Spinal cord (tissue), 10 donors: Measurements from ENCODE around the gene LMOD2. TPM values are rescaled to one million over a fixed set of nuclear protein-coding genes. Genes with fewer than 3 reads are reported as not detected.

Experiments used
- DNase-seq, 6 donors: peaks; one replicate each; pipeline versions ENCODE4 v3.0.0 to v3.0.0-alpha.2; 2013 to 2015; ENCODE audit warnings: low spot score in 6 of 6, low read depth in 4 of 6
- H3K27ac ChIP-seq: one replicate; pipeline ENCODE4 v1.5.1; 2013; ENCODE audit warnings: low read depth, low read length, control low read depth
- H3K27me3 ChIP-seq: one replicate; pipeline ENCODE4 v1.6.1; 2013; ENCODE audit warnings: low read length; ENCODE audit not compliant: control insufficient read depth, insufficient read depth
- H3K36me3 ChIP-seq: one replicate; pipeline ENCODE4 v1.6.1; 2013; ENCODE audit warnings: low read length; ENCODE audit not compliant: control insufficient read depth, insufficient read depth
- H3K4me1 ChIP-seq: one replicate; pipeline ENCODE4 v1.6.1; 2013; ENCODE audit warnings: low read length; ENCODE audit not compliant: control insufficient read depth, insufficient read depth
- H3K4me3 ChIP-seq: one replicate; pipeline ENCODE4 v1.5.1; 2013; ENCODE audit warnings: low read depth, low read length, control low read depth
- H3K9me3 ChIP-seq: one replicate; pipeline ENCODE4 v1.6.1; 2013; ENCODE audit warnings: low read length; ENCODE audit not compliant: control insufficient read depth, insufficient read depth
- WGBS: methylation state at CpG from one replicate; pipeline ENCODE4 v1.1.5; 2013; ENCODE audit warnings: missing lambda C conversion rate; ENCODE audit not compliant: insufficient coverage; 5-methylcytosine and 5-hydroxymethylcytosine counted together
- polyA plus RNA-seq, 2 donors: library from polyadenylated mRNA; unstranded; fragments of 120-200 nt; gene quantifications; one replicate each; pipeline ENCODE4 v1.2.1, GENCODE V29; 2013; ENCODE audit not compliant: insufficient read length in 2 of 2
- total RNA-seq, 2 donors: library from RNA; depleted of rRNA in 1 of 2; stranded (reverse); fragments of 120-200 nt in 1 of 2; fragments of >200 nt in 1 of 2; gene quantifications; one replicate each; pipeline versions ENCODE4 v1.2.3 to v1.2.4, GENCODE V29; 2013 to 2014
- donor health status: healthy.

The LMOD2 gene
- total and polyA plus RNA-seq, 4 donors = 0.14 TPM; not detected in 3

DNA sequence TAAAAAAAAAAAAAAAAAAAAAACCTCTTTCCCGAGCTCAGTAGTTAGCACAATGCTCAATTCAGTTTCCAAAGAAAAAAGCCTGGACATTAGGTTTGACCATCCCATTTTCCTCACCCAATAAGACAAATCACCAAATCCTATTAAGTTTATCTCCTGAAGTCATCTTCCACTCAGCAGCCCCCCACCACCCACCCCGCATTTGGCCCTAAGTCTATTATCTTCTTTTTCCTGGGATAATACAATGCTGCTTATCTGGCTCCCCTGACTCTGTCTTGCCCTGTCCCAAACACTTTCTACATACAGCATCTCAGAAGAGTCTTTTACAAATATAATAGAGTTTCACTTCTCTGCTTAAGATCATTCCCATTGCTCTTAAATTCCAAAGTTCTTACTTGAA is 17.8 kb upstream of the LMOD2 start:
- Histone ChIP-seq H3K27me3 (no peaks in the 10 kb centered on the region), H3K4me3 (no peak overlapping the region), H3K36me3 (no peaks in the 10 kb centered on the region), H3K9me3 (no peaks in the 10 kb centered on the region), H3K4me1 (no peaks in the 10 kb centered on the region), H3K27ac (no peak overlapping the region)
- 88% methylated on average over 1 of the region's 2 CpGs for WGBS
- DNase-seq = no peak

DNA sequence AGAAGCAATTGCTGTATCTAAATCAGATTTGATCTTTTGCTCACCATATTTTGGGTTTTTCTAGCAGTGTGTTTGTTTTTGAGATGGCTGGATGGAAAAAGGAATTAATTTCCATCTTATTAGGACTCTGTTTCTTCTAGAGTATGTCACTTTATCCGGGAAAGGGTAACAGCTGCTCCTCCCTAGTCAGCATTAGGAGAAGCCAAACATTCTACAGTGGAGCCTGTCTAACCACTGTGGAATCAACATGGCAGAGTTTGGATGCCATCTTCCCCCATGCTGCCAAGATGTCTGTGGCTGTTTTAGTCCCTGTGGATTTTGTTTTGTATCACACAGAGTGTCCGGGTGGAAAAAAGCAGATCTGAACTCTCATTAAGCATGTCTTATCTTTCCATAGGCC is 16.0 kb upstream of the LMOD2 start:
- Histone ChIP-seq H3K4me3 (no peak overlapping the region), H3K36me3 (no peaks in the 10 kb centered on the region), H3K9me3 (no peaks in the 10 kb centered on the region), H3K4me1 (no peaks in the 10 kb centered on the region), H3K27ac (no peak overlapping the region), H3K27me3 (no peaks in the 10 kb centered on the region)
- WGBS = no CpG with 5 or more reads among the region's 2 CpGs
- DNase-seq = peak in 1 of 6 donors; percentile 58

DNA sequence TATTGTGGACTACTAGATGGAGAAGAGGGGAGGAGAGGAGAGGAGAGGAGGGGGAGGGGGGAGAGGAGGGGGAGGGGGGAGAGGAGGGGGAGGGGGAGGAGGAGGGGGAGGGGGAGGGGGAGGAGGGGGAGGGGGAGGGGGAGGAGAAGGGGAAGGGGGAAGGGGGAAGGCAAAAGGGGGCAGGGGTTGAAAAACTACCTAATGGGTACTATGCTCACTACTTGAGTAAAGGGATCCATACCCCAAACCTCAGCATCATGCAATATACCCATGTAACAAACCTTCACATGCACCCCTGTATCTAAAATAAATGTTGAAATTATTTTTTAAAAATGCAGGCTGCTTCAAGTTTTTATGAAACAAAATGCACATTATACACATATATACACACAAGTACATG is 15.1 kb upstream of the LMOD2 start:
- H3K4me1 ChIP-seq = no peaks in the 10 kb centered on the region
- no peak for DNase-seq
- no peak overlapping the region for H3K27ac ChIP-seq
- no peaks in the 10 kb centered on the region for H3K27me3 ChIP-seq
- H3K4me3 ChIP-seq = no peak overlapping the region
- H3K9me3 ChIP-seq = no peaks in the 10 kb centered on the region
- no peaks in the 10 kb centered on the region for H3K36me3 ChIP-seq

DNA sequence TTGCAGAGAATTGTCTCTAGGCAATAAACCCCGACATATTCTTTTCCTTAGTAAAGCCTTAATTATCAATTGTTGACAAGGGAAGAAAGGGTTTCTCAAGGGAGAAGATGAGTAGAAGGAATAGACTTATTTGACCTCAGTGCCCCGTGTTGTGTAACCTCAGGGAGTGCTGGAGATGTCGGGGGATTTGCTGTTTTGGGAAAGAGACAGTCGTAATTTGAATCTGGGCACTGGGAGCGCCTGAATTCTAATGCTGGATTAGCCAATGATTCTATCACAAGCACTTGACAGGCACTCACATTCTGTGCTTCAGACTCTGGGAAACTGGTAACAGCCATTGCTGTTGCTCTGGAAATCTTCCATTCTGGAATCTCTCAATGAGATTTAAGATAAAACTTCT is 13.8 kb upstream of the LMOD2 start:
- no peak for DNase-seq
- no peak overlapping the region for H3K27ac ChIP-seq
- H3K27me3 ChIP-seq = no peaks in the 10 kb centered on the region
- no peak overlapping the region for H3K4me3 ChIP-seq
- H3K4me1 ChIP-seq = no peaks in the 10 kb centered on the region
- 85% methylated on average over 4 of the region's 5 CpGs for WGBS
- H3K9me3 ChIP-seq = no peaks in the 10 kb centered on the region
- H3K36me3 ChIP-seq = no peaks in the 10 kb centered on the region

DNA sequence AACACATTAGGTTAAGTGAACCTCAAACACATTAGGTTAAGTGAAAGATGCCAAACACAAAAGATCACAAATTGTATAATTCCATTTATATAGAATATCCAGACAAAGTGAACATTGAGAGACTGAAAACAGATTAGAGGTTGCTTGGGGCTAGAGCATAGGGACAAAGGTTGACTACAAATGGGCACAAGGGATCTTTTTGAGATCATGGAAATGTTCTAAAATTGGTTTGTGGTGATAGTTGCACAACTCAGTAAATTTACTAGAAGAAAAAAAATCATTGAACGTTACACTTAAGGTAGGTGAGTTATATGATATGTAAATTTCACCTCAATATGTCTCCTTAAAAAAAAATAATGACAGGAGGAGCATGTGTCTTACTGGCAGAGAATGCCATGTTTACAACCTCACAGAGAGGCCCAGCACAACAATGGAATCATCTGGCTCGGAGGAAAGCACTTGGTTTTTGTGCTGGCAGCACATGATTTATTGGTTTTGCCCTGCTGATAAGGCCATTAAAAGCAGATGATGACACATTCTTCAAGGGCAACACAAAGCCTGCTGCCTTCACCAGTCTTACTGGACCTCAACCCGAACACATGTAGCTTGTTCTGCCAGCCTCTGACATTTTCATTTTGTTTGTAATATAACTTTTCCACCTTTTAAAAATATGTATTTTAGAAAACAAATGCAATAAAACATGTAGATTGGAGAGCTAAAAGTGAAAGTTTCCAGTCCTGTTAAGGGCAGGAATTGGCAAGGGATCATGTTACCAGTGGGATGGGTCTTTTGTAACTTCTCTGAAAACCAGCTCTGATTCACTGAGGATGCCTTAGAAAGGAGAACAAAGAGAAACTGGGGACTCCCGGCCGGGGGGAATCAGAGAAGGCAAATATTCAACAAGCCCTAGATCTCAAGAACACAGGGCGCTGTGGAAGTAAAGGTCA is 11.9 kb upstream of the LMOD2 start:
- H3K27me3 ChIP-seq = no peaks in the 10 kb centered on the region
- no peak overlapping the region for H3K27ac ChIP-seq
- H3K36me3 ChIP-seq = no peaks in the 10 kb centered on the region
- DNase-seq = peak in 2 of 6 donors; percentile 44
- H3K9me3 ChIP-seq = no peaks in the 10 kb centered on the region
- H3K4me3 ChIP-seq = no peak overlapping the region
- WGBS = 20% methylated on average over 1 of the region's 6 CpGs
- no peaks in the 10 kb centered on the region for H3K4me1 ChIP-seq

DNA sequence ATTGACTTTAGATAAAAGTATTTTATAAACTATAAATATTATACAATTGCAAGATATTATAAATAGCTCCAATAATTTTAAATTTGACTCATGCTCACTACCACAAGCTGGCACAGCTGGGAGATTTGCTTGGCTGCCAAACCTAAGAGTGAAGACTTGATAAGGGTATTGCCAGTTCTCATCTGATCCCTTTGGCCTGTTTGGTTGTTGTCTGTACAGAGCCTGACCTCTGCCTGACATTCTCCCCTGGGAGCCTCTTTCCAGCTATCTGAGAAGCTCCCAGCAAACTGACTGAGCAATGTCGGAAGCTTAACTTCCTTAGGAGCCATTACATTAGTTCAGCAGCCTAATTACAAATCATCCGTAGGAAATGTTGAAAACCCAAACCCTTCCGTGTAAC is 10.2 kb upstream of the LMOD2 start:
- 43% methylated on average over 1 of the region's 3 CpGs for WGBS
- no peaks in the 10 kb centered on the region for H3K36me3 ChIP-seq

DNA sequence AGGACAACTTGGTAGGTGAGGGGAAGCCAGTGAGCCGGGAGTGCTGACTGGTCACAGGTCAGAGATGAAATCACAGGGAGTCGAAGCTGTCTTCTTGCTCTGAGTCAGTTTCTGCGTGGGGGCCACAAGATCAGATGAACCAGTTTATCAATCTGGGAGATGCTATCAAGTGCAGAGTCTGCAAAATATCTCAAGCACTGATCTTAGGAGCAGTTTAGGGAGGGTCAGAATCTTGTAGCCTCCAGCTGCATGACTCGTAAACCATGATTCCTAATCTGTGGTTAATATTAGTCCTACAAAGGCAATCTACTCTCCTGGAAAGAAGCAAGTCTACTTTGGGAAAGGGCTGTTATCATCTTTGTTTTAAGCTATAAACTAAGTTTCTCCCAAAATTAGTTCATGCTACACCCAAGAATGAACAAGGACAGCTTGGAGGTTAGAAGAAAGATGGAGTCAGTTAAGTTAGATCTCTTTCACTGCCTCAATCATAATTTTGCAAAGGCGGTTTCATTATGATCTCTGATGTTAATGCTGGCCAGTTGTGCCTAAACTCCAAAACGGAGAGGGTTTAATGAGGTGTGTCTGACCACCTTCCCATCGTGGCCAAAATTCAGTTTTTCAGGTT is 8.4 kb upstream of the LMOD2 start:
- Histone ChIP-seq H3K36me3 (no peaks in the 10 kb centered on the region), H3K4me3 (no peak overlapping the region), H3K27ac (no peak overlapping the region), H3K27me3 (no peaks in the 10 kb centered on the region), H3K4me1 (no peaks in the 10 kb centered on the region), H3K9me3 (no peaks in the 10 kb centered on the region)
- no peak for DNase-seq
- 87% methylated on average over 5 of the region's 7 CpGs for WGBS

More for the DNA sequence above, 10.2 kb upstream of the LMOD2 start:
- no peaks in the 10 kb centered on the region for H3K27me3 ChIP-seq
- H3K9me3 ChIP-seq = no peaks in the 10 kb centered on the region
- no peaks in the 10 kb centered on the region for H3K4me1 ChIP-seq
- H3K27ac ChIP-seq = no peak overlapping the region
- no peak overlapping the region for H3K4me3 ChIP-seq
- DNase-seq = no peak

DNA sequence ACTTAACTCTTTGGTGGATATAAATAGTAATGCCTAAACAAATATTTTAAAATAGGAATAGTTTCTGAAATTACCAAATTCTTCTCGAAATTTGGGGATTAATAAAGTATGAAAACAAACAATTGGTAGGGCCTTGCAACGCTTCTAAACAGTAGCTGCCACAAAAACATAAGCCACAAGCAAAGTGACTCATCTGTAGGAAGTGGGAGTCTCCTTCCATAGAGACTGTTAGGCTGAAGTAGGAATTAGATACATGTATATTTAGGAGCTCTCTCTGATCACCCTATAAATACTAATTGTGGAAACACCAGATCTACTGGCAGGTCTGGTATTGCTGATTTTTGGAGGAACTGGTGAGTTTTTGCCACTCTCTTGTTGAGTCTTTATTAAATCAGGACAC is 5.7 kb upstream of the LMOD2 start:
- Histone ChIP-seq H3K36me3 (no peaks in the 10 kb centered on the region), H3K27ac (no peak overlapping the region), H3K27me3 (no peaks in the 10 kb centered on the region), H3K9me3 (no peaks in the 10 kb centered on the region), H3K4me3 (no peak overlapping the region), H3K4me1 (no peaks in the 10 kb centered on the region)
- no CpG with 5 or more reads among the region's 2 CpGs for WGBS
- DNase-seq = no peak

DNA sequence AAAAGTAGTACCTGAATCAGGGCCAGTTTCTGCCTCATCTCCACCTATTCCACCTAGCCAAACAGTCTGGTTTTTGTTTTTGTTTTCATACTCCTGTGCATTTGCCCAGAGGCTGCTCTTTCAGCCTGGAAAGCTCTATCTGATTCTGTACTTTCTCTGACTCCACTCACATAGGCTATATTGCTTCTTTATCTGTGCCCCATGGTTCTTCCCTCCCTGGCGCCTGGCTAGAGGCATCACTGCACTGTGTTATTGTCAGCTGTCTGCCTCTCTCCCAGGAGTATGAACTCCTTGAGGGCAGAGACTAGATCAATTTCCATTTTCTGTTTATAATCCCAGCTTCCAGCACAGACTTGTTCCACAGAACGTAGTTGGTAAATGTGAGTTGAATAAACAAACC is 5.1 kb upstream of the LMOD2 start:
- Histone ChIP-seq H3K27me3 (no peaks in the 10 kb centered on the region), H3K9me3 (no peaks in the 10 kb centered on the region), H3K4me1 (no peaks in the 10 kb centered on the region), H3K36me3 (no peaks in the 10 kb centered on the region), H3K27ac (no peak overlapping the region), H3K4me3 (no peak overlapping the region)
- DNase-seq = no peak
- 63% methylated on average over 1 of the region's 2 CpGs for WGBS

DNA sequence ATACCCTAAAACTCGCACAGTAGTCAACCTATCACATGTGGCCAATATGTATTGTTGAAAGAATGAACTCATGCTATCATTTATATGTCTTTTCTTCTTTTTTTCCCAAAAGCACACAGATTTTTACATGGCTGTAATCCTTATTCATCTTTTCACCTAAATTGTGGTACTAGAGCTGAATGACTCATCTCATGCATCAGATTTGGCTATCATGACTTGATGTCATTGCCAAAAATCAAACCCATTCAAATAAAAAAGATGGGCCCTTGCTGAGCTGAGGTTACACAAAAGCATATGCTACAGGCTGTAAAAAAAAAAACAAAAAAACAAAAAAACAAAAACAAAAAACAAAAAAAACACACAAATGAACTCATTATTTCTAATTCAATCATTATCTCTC is 3.3 kb upstream of the LMOD2 start:
- Histone ChIP-seq H3K36me3 (no peaks in the 10 kb centered on the region), H3K4me1 (no peaks in the 10 kb centered on the region), H3K4me3 (no peak overlapping the region), H3K27me3 (no peaks in the 10 kb centered on the region), H3K27ac (no peak overlapping the region), H3K9me3 (no peaks in the 10 kb centered on the region)
- WGBS = no CpG with 5 or more reads among the region's 1 CpG
- DNase-seq = no peak
